Body of pancreas (tissue), 4 donors: Measurements from ENCODE around the gene GBP7.

ENCODE experiments used
- CTCF ChIP-seq, 7 experiments: fragments of 450-650 bp in 4 of 7; fragments of 200-600 bp in 3 of 7; sonication (generic) in 3 of 7; IDR thresholded peaks; one replicate each; pipeline ENCODE4 v1.5.1; 2016 to 2019; ENCODE audit warnings: antibody characterized with exemption in 7 of 7
- POLR2A ChIP-seq, 3 donors: fragments of 450-650 bp; IDR thresholded peaks; one replicate each; pipeline ENCODE4 v1.6.1; 2016; ENCODE audit warnings: antibody characterized with exemption in 3 of 3, mild to moderate bottlenecking in 2 of 3

- no peak for TF ChIP-seq CTCF (IDR thresholded peaks at IDR 0.05)
- no peak for TF ChIP-seq POLR2A (IDR thresholded peaks at IDR 0.05)
Observed at GRCh38 chr1:89147678-89148658, 27.8 kb downstream of the GBP7 start.
